Endothelial cell of umbilical vein (primary cell): ENCODE results near the gene ENKUR. TPM values are rescaled to one million over a fixed set of nuclear protein-coding genes. Genes with fewer than 3 reads are reported as not detected.

Experiments
- BruUV-seq: library from RNA; stranded (reverse); fragments of 400-500 nt; replicated peaks from 2 replicates; lab custom pipeline; 2021; lab: Mats Ljungman, UMichigan
- CTCF ChIA-PET: fragments of 300-600, 350-600 bp; sonication (Branson Sonifier 250); formaldehyde crosslinking; loops from one replicate; lab custom pipeline; 2021; ENCODE audit warnings: antibody characterized with exemption, inconsistent platforms; lab: Charles Lee
- POLR2A ChIA-PET: fragments of 300-600, 350-600 bp; sonication (Branson Sonifier 250); formaldehyde crosslinking; loops from one replicate; lab custom pipeline; 2021; ENCODE audit warnings: antibody characterized with exemption, inconsistent platforms; lab: Charles Lee
- DNase-seq: peaks from one replicate; pipeline ENCODE4 v3.0.0-alpha.2; 2011; ENCODE audit warnings: low read depth, low spot score
- FAIRE-seq: peaks from 2 replicates; lab custom pipeline; 2011; peaks lifted over from hg19 to GRCh38; lab: Jason Lieb, UNC
- H2AFZ ChIP-seq: 2 replicates; pipeline ENCODE4 v1.6.0; 2012; ENCODE audit warnings: low read depth, low read length, control low read depth, inconsistent platforms
- H3K27ac ChIP-seq: 2 replicates; pipeline ENCODE4 v1.5.1; 2011; ENCODE audit warnings: low read depth, mild to moderate bottlenecking, control low read depth, low read length, moderate library complexity; ENCODE audit not compliant: insufficient read depth
- H3K27me3 ChIP-seq, 2 experiments: 2 replicates each; pipeline versions ENCODE4 v1.6.0 to v1.6.1; 2011; ENCODE audit warnings: low read length in 2 of 2, mixed read lengths in 1 of 2; ENCODE audit not compliant: control insufficient read depth in 2 of 2, insufficient read depth in 2 of 2
- H3K36me3 ChIP-seq, 2 experiments: 2 replicates in 1 of 2; 3 replicates in 1 of 2; pipeline ENCODE4 v1.5.1; 2011; ENCODE audit warnings: low read length in 2 of 2, mild to moderate bottlenecking in 1 of 2, moderate library complexity in 1 of 2; ENCODE audit not compliant: control insufficient read depth in 2 of 2, insufficient read depth in 2 of 2; ENCODE audit errors: extremely low read depth in 1 of 2
- H3K4me1 ChIP-seq: 3 replicates; pipeline ENCODE4 v1.5.1; 2011; ENCODE audit warnings: mild to moderate bottlenecking, low read length; ENCODE audit not compliant: control insufficient read depth, insufficient read depth; ENCODE audit errors: extremely low read depth
- H3K4me2 ChIP-seq: 2 replicates; pipeline ENCODE4 v1.6.1; 2011; ENCODE audit warnings: low read length, control low read depth, mixed read lengths; ENCODE audit not compliant: insufficient read depth
- H3K4me3 ChIP-seq, 3 experiments: fragments of 200-600 bp in 1 of 3; sonication (generic), shearing (Covaris generic) in 1 of 3; replicated peaks in 1 of 3; 2 replicates each; pipeline ENCODE4 v1.5.1; 2011 to 2016; ENCODE audit warnings: control low read depth in 3 of 3, low read length in 3 of 3, mild to moderate bottlenecking in 2 of 3, inconsistent platforms in 1 of 3, low read depth in 1 of 3, moderate library complexity in 1 of 3; ENCODE audit not compliant: insufficient read depth in 1 of 3
- H3K79me2 ChIP-seq: 2 replicates; pipeline ENCODE4 v1.6.0; 2012; ENCODE audit warnings: low read length, inconsistent platforms; ENCODE audit not compliant: control insufficient read depth, insufficient read depth
- H3K9ac ChIP-seq: replicated peaks from 2 replicates; pipeline ENCODE3; 2011; ENCODE audit warnings: low read length, control low read depth; ENCODE audit not compliant: insufficient read depth; ENCODE audit errors: extremely low read depth
- H3K9me1 ChIP-seq: replicated peaks from 3 replicates; pipeline ENCODE4 v1.6.0; 2011; ENCODE audit warnings: mild to moderate bottlenecking, low read length; ENCODE audit not compliant: control insufficient read depth, insufficient read depth; ENCODE audit errors: extremely low read depth
- H3K9me3 ChIP-seq: replicated peaks from 2 replicates; pipeline ENCODE4 v1.5.1; 2012; ENCODE audit warnings: low read length, inconsistent platforms; ENCODE audit not compliant: control insufficient read depth, insufficient read depth
- H4K20me1 ChIP-seq: replicated peaks from 2 replicates; pipeline ENCODE3; 2011; ENCODE audit warnings: mild to moderate bottlenecking, low read length; ENCODE audit not compliant: control insufficient read depth, insufficient read depth; ENCODE audit errors: extremely low read depth
- JUN ChIP-seq: IDR thresholded peaks from 2 replicates; pipeline ENCODE4 v1.6.1; 2011; ENCODE audit warnings: borderline replicate concordance, low read depth; ENCODE audit not compliant: insufficient read length, insufficient read depth
- MYC ChIP-seq: IDR thresholded peaks from one replicate; pipeline ENCODE4 v1.6.1; 2011; ENCODE audit warnings: mild to moderate bottlenecking, low read depth, low read length
- dilution Hi-C: fragments of 300-500 bp; cut with MboI; formaldehyde crosslinking; loops from one replicate; pipeline ENCODE4 v1.15.0; 2019; ENCODE audit warnings: low sequenced_read_pairs; ENCODE audit not compliant: extremely low pct_ligation_motif_present
- intact Hi-C: fragments of 100-400 bp; cut with micrococcal nuclease; formaldehyde crosslinking; loops from one replicate; pipeline ENCODE4 v1.10.0; 2022
- polyA plus RNA-seq, 4 experiments: library from polyadenylated mRNA; depleted of rRNA in 3 of 4; stranded (reverse) in 3 of 4; unstranded in 1 of 4; fragments of >200 nt; gene quantifications; 2 replicates each; pipeline versions ENCODE4 v1.2.1 to v1.2.3, GENCODE V29; 2011 to 2012; ENCODE audit warnings: missing spikeins in 1 of 4
- total RNA-seq: library from RNA; stranded (reverse); gene quantifications from 2 replicates; pipeline ENCODE4 v1.2.3, GENCODE V29; 2021
- TF ChIP-seq, protein P1 (sequence below), 2 donors: IDR thresholded peaks; 1 replicate in 1 of 2; 2 replicates in 1 of 2; pipeline ENCODE4 v1.5.1; 2011; ENCODE audit warnings: low read length in 2 of 2, mild to moderate bottlenecking in 2 of 2, moderate library complexity in 2 of 2, control low read depth in 1 of 2, inconsistent platforms in 1 of 2, low read depth in 1 of 2; ENCODE audit not compliant: insufficient read depth in 1 of 2; ENCODE audit errors: extremely low read depth in 1 of 2
- TF ChIP-seq, protein P2 (sequence below): IDR thresholded peaks from 2 replicates; pipeline ENCODE4 v1.6.1; 2011; ENCODE audit not compliant: insufficient read depth, insufficient read length

ENKUR gene
- total and polyA plus RNA-seq, 2 donors (not counting 3 experiments of a cell fraction or from before 2014, with no cell fraction given) = 0.07 to 0.35 TPM

DNA sequence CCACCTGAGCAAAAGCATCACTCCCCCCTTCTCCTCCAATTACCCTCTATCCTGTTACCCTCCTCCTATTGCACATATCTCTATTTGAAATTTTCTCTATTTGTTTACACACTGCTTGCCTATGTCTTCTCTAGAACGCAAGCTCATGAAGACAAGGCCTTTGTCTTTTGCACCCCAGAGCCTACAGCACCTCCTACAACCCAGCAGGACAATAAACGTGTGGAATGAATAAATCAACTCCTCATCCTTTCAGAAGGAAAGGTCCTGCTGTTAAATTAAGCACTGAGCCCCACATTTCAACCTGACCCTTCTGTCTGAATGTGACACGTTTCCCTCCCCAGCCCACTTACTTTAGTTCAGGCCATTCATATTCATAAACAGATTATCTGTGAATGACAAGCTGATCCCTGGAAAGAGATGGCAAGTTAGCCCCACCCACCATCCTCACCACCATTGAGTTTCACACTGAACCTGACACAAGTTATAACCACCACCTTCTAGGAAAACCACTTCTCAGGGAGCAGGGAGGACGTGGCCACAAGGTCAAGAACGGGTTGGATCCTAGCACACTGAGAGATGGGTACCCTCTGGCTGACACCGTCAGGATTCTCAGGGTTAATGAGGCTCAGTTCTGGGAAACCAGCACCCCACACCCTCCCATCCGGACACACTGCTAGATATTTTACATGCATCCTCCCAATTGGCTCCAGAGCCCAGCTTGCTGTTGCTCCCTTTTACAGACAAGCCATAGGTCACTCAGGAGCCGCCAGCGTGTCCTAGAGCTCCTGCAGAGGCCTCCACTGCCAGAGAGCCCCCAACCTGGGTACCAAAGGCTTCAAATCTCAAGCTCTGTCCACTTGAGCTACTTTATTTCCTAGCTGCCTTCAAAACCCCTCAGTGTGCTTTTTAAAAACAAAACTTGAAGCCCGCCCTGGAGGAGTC is 64.5 kb downstream of the ENKUR start:
- intact Hi-C loops = loop anchor here (1.0 to 2.0 kb wide), 4 partner anchors 65 to 308 kb away; partner anchors contain the start of genes ENKUR and THNSL1
- Histone ChIP-seq H3K79me2 (no peaks in the 10 kb centered on the region), H3K4me1 (peaks cover 15% of the 10 kb centered on the region), H3K27me3 (no peaks in the 10 kb centered on the region), H3K9me3 (no peaks in the 10 kb centered on the region), H3K27ac (peak overlapping the region; percentile 77), H3K9ac (peak overlapping the region; percentile 78), H3K4me3 (peak overlapping the region; percentile 44 to 60 (median 47)), H3K9me1 (no peaks in the 10 kb centered on the region), H3K4me2 (peak overlapping the region; percentile 59), H3K36me3 (no peaks in the 10 kb centered on the region), H4K20me1 (no peaks in the 10 kb centered on the region), H2AFZ (peak overlapping the region; percentile 98)
- dilution Hi-C loops = no loop called here
- no TSS peak for BruUV-seq
- POLR2A ChIA-PET = no interaction called here
- FAIRE-seq (peak; percentile 66), DNase-seq (peak; percentile 18)
- CTCF ChIA-PET = interaction anchor here (0.8 to 1.8 kb wide), 8 partner anchors 36 to 308 kb away, joined by 3 to 12 read pairs (median 4); partner anchors contain the start of gene ARHGAP21
- TF ChIP-seq MYC (no peak), JUN (no peak)
- TF ChIP-seq, protein P1, sequence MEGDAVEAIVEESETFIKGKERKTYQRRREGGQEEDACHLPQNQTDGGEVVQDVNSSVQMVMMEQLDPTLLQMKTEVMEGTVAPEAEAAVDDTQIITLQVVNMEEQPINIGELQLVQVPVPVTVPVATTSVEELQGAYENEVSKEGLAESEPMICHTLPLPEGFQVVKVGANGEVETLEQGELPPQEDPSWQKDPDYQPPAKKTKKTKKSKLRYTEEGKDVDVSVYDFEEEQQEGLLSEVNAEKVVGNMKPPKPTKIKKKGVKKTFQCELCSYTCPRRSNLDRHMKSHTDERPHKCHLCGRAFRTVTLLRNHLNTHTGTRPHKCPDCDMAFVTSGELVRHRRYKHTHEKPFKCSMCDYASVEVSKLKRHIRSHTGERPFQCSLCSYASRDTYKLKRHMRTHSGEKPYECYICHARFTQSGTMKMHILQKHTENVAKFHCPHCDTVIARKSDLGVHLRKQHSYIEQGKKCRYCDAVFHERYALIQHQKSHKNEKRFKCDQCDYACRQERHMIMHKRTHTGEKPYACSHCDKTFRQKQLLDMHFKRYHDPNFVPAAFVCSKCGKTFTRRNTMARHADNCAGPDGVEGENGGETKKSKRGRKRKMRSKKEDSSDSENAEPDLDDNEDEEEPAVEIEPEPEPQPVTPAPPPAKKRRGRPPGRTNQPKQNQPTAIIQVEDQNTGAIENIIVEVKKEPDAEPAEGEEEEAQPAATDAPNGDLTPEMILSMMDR (IDR thresholded peaks at IDR 0.05; ENCODE audit: extremely low read depth in 1 of 2, insufficient read depth in 1 of 2, low read depth in 1 of 2, low read length in 2 of 2) = no peak
- TF ChIP-seq, protein P2, sequence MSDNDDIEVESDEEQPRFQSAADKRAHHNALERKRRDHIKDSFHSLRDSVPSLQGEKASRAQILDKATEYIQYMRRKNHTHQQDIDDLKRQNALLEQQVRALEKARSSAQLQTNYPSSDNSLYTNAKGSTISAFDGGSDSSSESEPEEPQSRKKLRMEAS = no peak
